Activated naive CD4-positive, alpha-beta T cell treated with anti-CD3 and anti-CD28 coated beads, Interleukin-2, amount 50 U/mL, for 16 hours (primary cell): ENCODE results near the gene ZNF444.
"Not testable (repeated sequence)": the region's sequence is repeated elsewhere in the genome, so short reads cannot be mapped to it uniquely, and the experiment has no call there.

Source experiments
- DNase-seq: peaks from one replicate; pipeline ENCODE4 v3.0.0-alpha.2; 2020

Gene ZNF444

DNA sequence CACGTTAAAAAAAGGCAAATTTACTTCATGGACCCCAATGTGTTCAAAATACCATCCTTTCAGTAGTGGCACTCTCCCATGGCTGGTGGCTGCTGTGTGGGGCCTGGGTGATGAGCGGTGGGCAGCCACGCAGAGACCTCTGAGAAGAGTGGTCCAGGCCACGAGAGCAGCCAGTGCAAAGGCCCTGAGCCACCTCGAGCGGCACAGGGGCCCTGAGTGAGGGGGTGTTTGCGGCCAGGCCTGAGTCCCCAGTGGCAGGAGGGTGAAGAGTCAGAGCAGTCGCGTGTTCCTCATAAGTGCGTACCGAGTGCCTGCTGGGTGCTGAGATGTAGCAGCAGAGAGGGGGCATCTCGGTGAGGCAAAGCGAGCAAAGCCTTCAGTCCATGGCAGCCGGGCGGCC is 7.0 kb downstream of the ZNF444 start:
- DNase-seq = no peak

GRCh38 chr19:56148955-56149655 is 8.0 kb downstream of the ZNF444 start:
- not testable (repeated sequence) for DNase-seq

- DNase-seq = no peak
Observed at GRCh38 chr19:56149656-56150038, 8.6 kb downstream of the ZNF444 start.

- DNase-seq = no peak
Observed at GRCh38 chr19:56150358-56150757, 9.3 kb downstream of the ZNF444 start.

- DNase-seq = no peak
Observed at GRCh38 chr19:56152644-56153043, 11.6 kb downstream of the ZNF444 start.

GRCh38 chr19:56153507-56153906 is 12.4 kb downstream of the ZNF444 start:
- DNase-seq = no peak

DNA sequence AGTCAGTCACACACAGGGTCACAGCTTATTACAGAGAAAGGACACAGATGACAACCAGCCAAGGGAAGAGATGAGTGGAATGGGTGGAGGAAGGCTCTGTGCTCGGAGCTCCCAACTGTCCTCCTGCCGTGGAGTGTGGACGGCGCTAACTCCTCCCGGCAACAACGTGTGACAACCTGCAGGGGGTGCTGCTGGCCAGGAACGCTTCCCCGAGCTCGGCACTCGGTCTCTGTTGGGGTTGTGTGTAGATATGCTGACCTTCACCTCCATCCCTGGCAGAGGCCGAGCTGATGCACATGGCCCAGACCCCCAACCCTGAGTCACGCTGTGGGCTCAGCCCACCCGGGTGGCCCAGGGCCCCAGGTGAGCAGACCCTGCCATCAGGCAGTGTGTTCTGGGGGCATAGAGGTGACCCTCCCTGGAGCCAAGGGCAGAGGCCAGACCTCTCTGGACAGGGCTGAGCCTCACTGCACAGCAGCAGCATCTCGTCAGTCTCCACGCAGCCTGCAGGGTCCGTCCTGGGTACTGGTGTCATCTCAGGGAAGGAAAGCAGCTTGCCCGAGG is 14.1 kb downstream of the ZNF444 start:
- DNase-seq = no peak

GRCh38 chr19:56156768-56157167 is 15.7 kb downstream of the ZNF444 start:
- no peak for DNase-seq

- DNase-seq = no peak
Observed at GRCh38 chr19:56158170-56158757, 17.2 kb downstream of the ZNF444 start.

- DNase-seq = no peak
Observed at GRCh38 chr19:56159009-56159559, 18.0 kb downstream of the ZNF444 start.

- DNase-seq = no peak
Observed at GRCh38 chr19:56159622-56160271, 18.7 kb downstream of the ZNF444 start.

GRCh38 chr19:56161534-56161933 is 20.4 kb downstream of the ZNF444 start:
- no peak for DNase-seq

DNA sequence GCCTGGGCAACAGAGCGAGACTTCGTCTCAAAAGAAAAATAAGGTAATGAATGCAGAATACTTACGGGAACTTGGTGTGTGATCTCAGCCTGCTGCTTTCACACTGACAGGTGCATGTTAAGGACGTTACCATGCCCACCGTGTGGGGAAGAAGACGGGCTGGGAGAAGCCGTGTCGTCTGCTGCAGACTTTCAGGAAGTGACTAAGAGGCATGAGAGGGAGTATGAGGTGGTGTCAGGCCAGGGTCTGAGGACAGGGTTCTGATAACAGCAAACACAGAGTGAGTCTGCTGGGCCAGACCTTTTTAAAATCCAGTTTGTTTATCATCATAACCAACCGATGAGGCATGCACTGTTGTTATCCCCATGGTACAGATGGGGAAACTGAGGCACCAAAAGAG is 21.2 kb downstream of the ZNF444 start:
- no peak for DNase-seq

DNA sequence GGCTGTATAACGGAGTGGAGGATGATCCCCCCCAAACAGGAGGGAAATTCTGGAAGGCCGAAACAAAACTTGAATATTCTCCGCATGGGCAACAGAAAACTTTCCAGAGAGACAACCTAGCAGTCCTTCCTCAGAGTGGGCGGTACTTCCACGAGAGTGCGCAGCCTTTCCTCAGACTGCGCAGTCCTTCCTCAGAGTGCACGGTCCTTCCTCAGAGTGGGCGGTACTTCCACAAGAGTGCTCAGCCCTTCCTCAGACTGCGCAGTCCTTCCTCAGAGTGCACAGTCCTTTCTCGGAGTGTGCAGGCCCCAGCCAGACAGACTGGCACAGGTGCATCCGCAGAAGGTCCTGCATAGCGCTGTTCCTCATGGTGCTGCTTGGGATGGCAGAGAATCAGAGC is 22.0 kb downstream of the ZNF444 start:
- DNase-seq = no peak

GRCh38 chr19:56167064-56167578 is 26.0 kb downstream of the ZNF444 start:
- DNase-seq = no peak

- DNase-seq = no peak
Observed at GRCh38 chr19:56170261-56170660, 29.2 kb downstream of the ZNF444 start.

- no peak for DNase-seq
Observed at GRCh38 chr19:56174086-56174485, 33.0 kb downstream of the ZNF444 start.

- DNase-seq = no peak
Observed at GRCh38 chr19:56174550-56174949, 33.5 kb downstream of the ZNF444 start.

- not testable (repeated sequence) for DNase-seq
Observed at GRCh38 chr19:56175861-56176307, 34.8 kb downstream of the ZNF444 start, which contains the start of gene GALP. GALP (plus strand) TSS chr19:56176008; CDS start chr19:56177109, 1,101 bp downstream.

- DNase-seq = not testable (repeated sequence)
Observed at GRCh38 chr19:56176310-56176709, 35.2 kb downstream of the ZNF444 start.

GRCh38 chr19:56176881-56177280 is 35.8 kb downstream of the ZNF444 start:
- no peak for DNase-seq

- DNase-seq = no peak
Observed at GRCh38 chr19:56177564-56178243, 36.6 kb downstream of the ZNF444 start.

GRCh38 chr19:56189785-56190184 is 48.7 kb downstream of the ZNF444 start:
- no peak for DNase-seq
